Stimulated activated CD4-positive, alpha-beta T cell treated with anti-CD3 and anti-CD28 coated beads, TNF-alpha, amount 100 ng/mL, for 48 hours (primary cell): ENCODE data around the gene TPP2.
A peak's percentile ranks its signal among the peaks of the same experiment; 100 is the strongest.

Experiments
- DNase-seq, 3 donors: peaks; one replicate each; pipeline ENCODE4 v3.0.0-alpha.2; 2020; ENCODE audit warnings: low read depth in 3 of 3

Gene TPP2

GRCh38 chr13:102597029-102597961 lies 509 bp downstream of the TPP2 start:
- peak in 1 of 3 donors; percentile 11 for DNase-seq

- no peak for DNase-seq
Measured at GRCh38 chr13:102598061-102598460, 1.3 kb downstream of the TPP2 start.

GRCh38 chr13:102599426-102600012 lies 2.7 kb downstream of the TPP2 start:
- no peak for DNase-seq

GRCh38 chr13:102606537-102607309 lies 9.9 kb downstream of the TPP2 start:
- no peak for DNase-seq

GRCh38 chr13:102608974-102609373 lies 12.2 kb downstream of the TPP2 start:
- no peak for DNase-seq

- no peak for DNase-seq
Measured at GRCh38 chr13:102609696-102610095, 12.9 kb downstream of the TPP2 start.

- no peak for DNase-seq
Measured at GRCh38 chr13:102610296-102610895, 13.6 kb downstream of the TPP2 start.

- DNase-seq, result no peak
Measured at GRCh38 chr13:102617697-102618350, 21.0 kb downstream of the TPP2 start.

- no peak for DNase-seq
Measured at GRCh38 chr13:102620516-102620915, 23.7 kb downstream of the TPP2 start.

- no peak for DNase-seq
Measured at GRCh38 chr13:102626928-102627327, 30.1 kb downstream of the TPP2 start.

- no peak for DNase-seq
Measured at GRCh38 chr13:102628559-102628958, 31.8 kb downstream of the TPP2 start.

GRCh38 chr13:102631198-102631597 lies 34.4 kb downstream of the TPP2 start:
- no peak for DNase-seq

- no peak for DNase-seq
Measured at GRCh38 chr13:102638741-102639140, 42.0 kb downstream of the TPP2 start.

- DNase-seq, result no peak
Measured at GRCh38 chr13:102642029-102642428, 45.2 kb downstream of the TPP2 start.

- no peak for DNase-seq
Measured at GRCh38 chr13:102642475-102642874, 45.7 kb downstream of the TPP2 start.

GRCh38 chr13:102643656-102644055 lies 46.9 kb downstream of the TPP2 start:
- DNase-seq, result no peak

GRCh38 chr13:102645701-102646100 lies 48.9 kb downstream of the TPP2 start:
- no peak for DNase-seq

GRCh38 chr13:102648046-102648445 lies 51.3 kb downstream of the TPP2 start:
- DNase-seq, result no peak

GRCh38 chr13:102650444-102650843 lies 53.7 kb downstream of the TPP2 start:
- no peak for DNase-seq

- DNase-seq, result no peak
Measured at GRCh38 chr13:102651392-102651791, 54.6 kb downstream of the TPP2 start.

- no peak for DNase-seq
Measured at GRCh38 chr13:102651892-102652291, 55.1 kb downstream of the TPP2 start.
